Measurements from ENCODE around the gene HS1BP3.

DNA sequence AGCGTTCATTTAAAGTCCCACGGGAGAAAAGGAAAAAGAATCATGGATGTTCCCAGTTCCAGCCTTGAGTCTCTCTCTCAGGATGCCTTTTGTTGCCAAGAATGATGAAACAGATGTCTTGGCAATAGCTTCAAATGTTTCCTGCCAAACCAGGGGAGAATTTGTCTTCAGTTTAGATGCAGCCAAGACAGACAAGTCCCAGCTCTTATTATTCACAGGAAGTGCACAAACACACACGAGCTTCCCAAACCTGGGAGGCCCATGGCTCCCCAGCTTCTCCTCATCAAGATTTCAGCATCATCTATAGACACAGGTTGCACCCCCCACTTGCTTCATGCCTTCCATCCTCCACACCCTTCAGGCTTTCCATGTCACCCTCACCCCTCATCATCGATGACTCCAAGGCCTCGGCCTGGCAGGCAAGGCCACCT is 45.9 kb downstream of the HS1BP3 start:
- TF ChIP-seq, protein P1, sequence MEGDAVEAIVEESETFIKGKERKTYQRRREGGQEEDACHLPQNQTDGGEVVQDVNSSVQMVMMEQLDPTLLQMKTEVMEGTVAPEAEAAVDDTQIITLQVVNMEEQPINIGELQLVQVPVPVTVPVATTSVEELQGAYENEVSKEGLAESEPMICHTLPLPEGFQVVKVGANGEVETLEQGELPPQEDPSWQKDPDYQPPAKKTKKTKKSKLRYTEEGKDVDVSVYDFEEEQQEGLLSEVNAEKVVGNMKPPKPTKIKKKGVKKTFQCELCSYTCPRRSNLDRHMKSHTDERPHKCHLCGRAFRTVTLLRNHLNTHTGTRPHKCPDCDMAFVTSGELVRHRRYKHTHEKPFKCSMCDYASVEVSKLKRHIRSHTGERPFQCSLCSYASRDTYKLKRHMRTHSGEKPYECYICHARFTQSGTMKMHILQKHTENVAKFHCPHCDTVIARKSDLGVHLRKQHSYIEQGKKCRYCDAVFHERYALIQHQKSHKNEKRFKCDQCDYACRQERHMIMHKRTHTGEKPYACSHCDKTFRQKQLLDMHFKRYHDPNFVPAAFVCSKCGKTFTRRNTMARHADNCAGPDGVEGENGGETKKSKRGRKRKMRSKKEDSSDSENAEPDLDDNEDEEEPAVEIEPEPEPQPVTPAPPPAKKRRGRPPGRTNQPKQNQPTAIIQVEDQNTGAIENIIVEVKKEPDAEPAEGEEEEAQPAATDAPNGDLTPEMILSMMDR (conservative IDR thresholded peaks at IDR 0.05; ENCODE audit: low read depth, low read length) = no peak
- TF ChIP-seq MXI1 (IDR thresholded peaks at IDR 0.05; ENCODE audit: borderline replicate concordance, low read depth, low read length) (no peak), CHD1 (IDR thresholded peaks at IDR 0.05; ENCODE audit: low read depth, low read length) (no peak), SMC3 (IDR thresholded peaks at IDR 0.05; ENCODE audit: low read depth, low read length) (no peak), POLR2A (IDR thresholded peaks at IDR 0.05; ENCODE audit: low read depth, low read length) (no peak), BHLHE40 (IDR thresholded peaks at IDR 0.05; ENCODE audit: low read depth, low read length) (no peak), RFX5 (IDR thresholded peaks at IDR 0.05; ENCODE audit: low read depth, low read length) (no peak), RCOR1 (IDR thresholded peaks at IDR 0.05; ENCODE audit: insufficient replicate concordance, low read length) (no peak), FOS (IDR thresholded peaks at IDR 0.05; ENCODE audit: low read depth, low read length) (no peak), MAZ (IDR thresholded peaks at IDR 0.05; ENCODE audit: borderline replicate concordance, low read depth, low read length) (no peak), RAD21 (IDR thresholded peaks at IDR 0.05; ENCODE audit: low read length) (no peak), CEBPB (IDR thresholded peaks at IDR 0.05; ENCODE audit: low read depth, low read length) (peak; percentile 58; the same call in 1 of the 2 replicates)
- TF ChIP-seq, protein P2, sequence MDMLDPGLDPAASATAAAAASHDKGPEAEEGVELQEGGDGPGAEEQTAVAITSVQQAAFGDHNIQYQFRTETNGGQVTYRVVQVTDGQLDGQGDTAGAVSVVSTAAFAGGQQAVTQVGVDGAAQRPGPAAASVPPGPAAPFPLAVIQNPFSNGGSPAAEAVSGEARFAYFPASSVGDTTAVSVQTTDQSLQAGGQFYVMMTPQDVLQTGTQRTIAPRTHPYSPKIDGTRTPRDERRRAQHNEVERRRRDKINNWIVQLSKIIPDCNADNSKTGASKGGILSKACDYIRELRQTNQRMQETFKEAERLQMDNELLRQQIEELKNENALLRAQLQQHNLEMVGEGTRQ (IDR thresholded peaks at IDR 0.05; ENCODE audit: low read depth, low read length) = no peak
